Rectal smooth muscle tissue (tissue), 1 donor: ENCODE measurements around the gene NHS.

Source experiments
- H3K27ac ChIP-seq: one replicate; pipeline ENCODE4 v1.7.0; 2013; ENCODE audit warnings: low read depth, low read length, inconsistent platforms
- H3K27me3 ChIP-seq: one replicate; pipeline ENCODE4 v1.7.0; 2013; ENCODE audit warnings: low read length; ENCODE audit not compliant: control insufficient read depth, insufficient read depth
- H3K36me3 ChIP-seq: one replicate; pipeline ENCODE4 v1.7.0; 2013; ENCODE audit warnings: low read length; ENCODE audit not compliant: control insufficient read depth, insufficient read depth
- H3K4me1 ChIP-seq: one replicate; pipeline ENCODE4 v1.7.0; 2013; ENCODE audit warnings: low read length; ENCODE audit not compliant: control insufficient read depth, insufficient read depth
- H3K4me3 ChIP-seq: one replicate; pipeline ENCODE4 v1.7.0; 2013; ENCODE audit warnings: low read length
- H3K9ac ChIP-seq: one replicate; pipeline ENCODE4 v1.7.0; 2013; ENCODE audit warnings: low read length

The NHS gene

GRCh38 chrX:17689971-17690409 is 315.0 kb downstream of the NHS start:
- H3K27ac ChIP-seq: no peak overlapping the region
- no peaks in the 10 kb centered on the region for H3K36me3 ChIP-seq
- no peaks in the 10 kb centered on the region for H3K27me3 ChIP-seq
- H3K9ac ChIP-seq: no peak overlapping the region
- no peaks in the 10 kb centered on the region for H3K4me1 ChIP-seq
- H3K4me3 ChIP-seq: no peak overlapping the region

- Histone ChIP-seq H3K36me3 (no peaks in the 10 kb centered on the region), H3K27me3 (no peaks in the 10 kb centered on the region), H3K4me3 (no peak overlapping the region), H3K4me1 (no peaks in the 10 kb centered on the region), H3K27ac (no peak overlapping the region), H3K9ac (no peak overlapping the region)
These were observed 317.8 kb downstream of the NHS start for GRCh38 chrX:17692709-17693346.

- H3K36me3 ChIP-seq: no peaks in the 10 kb centered on the region
- H3K4me3 ChIP-seq: no peak overlapping the region
- H3K4me1 ChIP-seq: no peaks in the 10 kb centered on the region
- H3K9ac ChIP-seq: no peak overlapping the region
- H3K27me3 ChIP-seq: no peaks in the 10 kb centered on the region
- no peak overlapping the region for H3K27ac ChIP-seq
These were observed 322.2 kb downstream of the NHS start for GRCh38 chrX:17697191-17697590.

GRCh38 chrX:17700976-17701375 is 326.0 kb downstream of the NHS start:
- no peaks in the 10 kb centered on the region for H3K27me3 ChIP-seq
- H3K4me3 ChIP-seq: no peak overlapping the region
- H3K9ac ChIP-seq: no peak overlapping the region
- no peaks in the 10 kb centered on the region for H3K36me3 ChIP-seq
- H3K4me1 ChIP-seq: no peaks in the 10 kb centered on the region
- no peak overlapping the region for H3K27ac ChIP-seq

GRCh38 chrX:17703201-17703600 is 328.2 kb downstream of the NHS start:
- Histone ChIP-seq H3K27me3 (no peaks in the 10 kb centered on the region), H3K4me1 (no peaks in the 10 kb centered on the region), H3K36me3 (no peaks in the 10 kb centered on the region), H3K9ac (no peak overlapping the region), H3K4me3 (no peak overlapping the region), H3K27ac (no peak overlapping the region)

GRCh38 chrX:17705211-17705610 is 330.2 kb downstream of the NHS start:
- no peak overlapping the region for H3K27ac ChIP-seq
- H3K36me3 ChIP-seq: no peaks in the 10 kb centered on the region
- H3K27me3 ChIP-seq: no peaks in the 10 kb centered on the region
- no peaks in the 10 kb centered on the region for H3K4me1 ChIP-seq
- no peak overlapping the region for H3K9ac ChIP-seq
- no peak overlapping the region for H3K4me3 ChIP-seq

- Histone ChIP-seq H3K27me3 (no peaks in the 10 kb centered on the region), H3K9ac (no peak overlapping the region), H3K4me1 (no peaks in the 10 kb centered on the region), H3K36me3 (no peaks in the 10 kb centered on the region), H3K4me3 (no peak overlapping the region), H3K27ac (no peak overlapping the region)
These were observed 331.7 kb downstream of the NHS start for GRCh38 chrX:17706676-17707075.

- Histone ChIP-seq H3K4me3 (no peak overlapping the region), H3K4me1 (no peaks in the 10 kb centered on the region), H3K27me3 (no peaks in the 10 kb centered on the region), H3K9ac (no peak overlapping the region), H3K36me3 (no peaks in the 10 kb centered on the region), H3K27ac (no peak overlapping the region)
These were observed 332.7 kb downstream of the NHS start for GRCh38 chrX:17707731-17708130.

GRCh38 chrX:17710871-17711301 is 335.9 kb downstream of the NHS start:
- H3K4me3 ChIP-seq: no peak overlapping the region
- no peaks in the 10 kb centered on the region for H3K27me3 ChIP-seq
- no peaks in the 10 kb centered on the region for H3K4me1 ChIP-seq
- no peak overlapping the region for H3K9ac ChIP-seq
- H3K36me3 ChIP-seq: no peaks in the 10 kb centered on the region
- no peak overlapping the region for H3K27ac ChIP-seq

GRCh38 chrX:17713288-17713687 is 338.3 kb downstream of the NHS start:
- Histone ChIP-seq H3K27ac (no peak overlapping the region), H3K9ac (no peak overlapping the region), H3K4me1 (no peaks in the 10 kb centered on the region), H3K36me3 (no peaks in the 10 kb centered on the region), H3K27me3 (no peaks in the 10 kb centered on the region), H3K4me3 (no peak overlapping the region)

- no peaks in the 10 kb centered on the region for H3K4me1 ChIP-seq
- H3K4me3 ChIP-seq: no peak overlapping the region
- H3K27me3 ChIP-seq: no peaks in the 10 kb centered on the region
- H3K27ac ChIP-seq: no peak overlapping the region
- no peaks in the 10 kb centered on the region for H3K36me3 ChIP-seq
- no peak overlapping the region for H3K9ac ChIP-seq
These were observed 343.7 kb downstream of the NHS start for GRCh38 chrX:17718649-17719165.

GRCh38 chrX:17719711-17720110 is 344.7 kb downstream of the NHS start:
- no peaks in the 10 kb centered on the region for H3K27me3 ChIP-seq
- no peak overlapping the region for H3K4me3 ChIP-seq
- no peak overlapping the region for H3K9ac ChIP-seq
- H3K27ac ChIP-seq: no peak overlapping the region
- H3K4me1 ChIP-seq: no peaks in the 10 kb centered on the region
- H3K36me3 ChIP-seq: no peaks in the 10 kb centered on the region

- Histone ChIP-seq H3K4me1 (no peaks in the 10 kb centered on the region), H3K27ac (no peak overlapping the region), H3K36me3 (no peaks in the 10 kb centered on the region), H3K27me3 (peaks cover 2% of the 10 kb centered on the region), H3K4me3 (no peak overlapping the region), H3K9ac (no peak overlapping the region)
These were observed 346.7 kb downstream of the NHS start for GRCh38 chrX:17721715-17722114.
